Breast epithelium (tissue), 4 donors: ENCODE data around the gene FJX1. TPM values are rescaled to one million over a fixed set of nuclear protein-coding genes. Genes with fewer than 3 reads are reported as not detected.
"Not testable (repeated sequence)": the region's sequence is repeated elsewhere in the genome, so short reads cannot be mapped to it uniquely, and the experiment has no call there.

Source experiments
- DNase-seq, 2 donors: peaks; one replicate each; pipeline ENCODE4 v3.0.0-alpha.2; 2019; ENCODE audit warnings: low spot score in 2 of 2
- H3K27ac ChIP-seq, 2 donors: fragments of 200-600 bp; sonication (generic) in 1 of 2; one replicate each; pipeline ENCODE4 v1.5.1; 2016 to 2019; ENCODE audit warnings: mild to moderate bottlenecking in 1 of 2
- H3K27me3 ChIP-seq, 2 donors: fragments of 200-600 bp; sonication (generic) in 1 of 2; one replicate each; pipeline versions ENCODE4 v1.5.1 to v1.6.0; 2017 to 2019; ENCODE audit warnings: control low read depth in 1 of 2, mild to moderate bottlenecking in 1 of 2
- H3K36me3 ChIP-seq: fragments of 200-600 bp; one replicate; pipeline ENCODE4 v1.5.1; 2019
- H3K4me1 ChIP-seq, 2 donors: fragments of 200-600 bp; sonication (generic); one replicate each; pipeline ENCODE4 v1.5.1; 2016 to 2019; ENCODE audit warnings: control low read depth in 1 of 2
- H3K4me3 ChIP-seq, 3 donors: fragments of 200-600 bp; sonication (generic); 1 replicate in 2 of 3; 2 replicates in 1 of 3; pipeline ENCODE4 v1.5.1; 2016 to 2019; ENCODE audit warnings: mild to moderate bottlenecking in 3 of 3, moderate library complexity in 2 of 3
- H3K9me3 ChIP-seq, 2 donors: fragments of 200-600 bp; sonication (generic) in 1 of 2; one replicate each; pipeline ENCODE4 v1.5.1; 2016 to 2019; ENCODE audit warnings: control low read depth in 1 of 2
- CTCF ChIP-seq, 3 donors: fragments of 450-650 bp; IDR thresholded peaks; one replicate each; pipeline ENCODE4 v1.5.1; 2016 to 2017; ENCODE audit warnings: antibody characterized with exemption in 3 of 3, mild to moderate bottlenecking in 3 of 3, moderate library complexity in 3 of 3
- POLR2A ChIP-seq: fragments of 450-650 bp; IDR thresholded peaks from one replicate; pipeline ENCODE4 v1.6.1; 2016; ENCODE audit warnings: antibody characterized with exemption, mild to moderate bottlenecking, moderate library complexity
- POLR2AphosphoS5 ChIP-seq, 3 donors: sonication (generic); formaldehyde crosslinking; IDR thresholded peaks; one replicate each; pipeline ENCODE4 v1.6.1; 2017; ENCODE audit warnings: antibody characterized with exemption in 3 of 3
- intact Hi-C: fragments of 100-400 bp; cut with DNase I; formaldehyde crosslinking; loops from one replicate; pipeline ENCODE4 v1.15.1; 2023; ENCODE audit warnings: low total_unique reads
- total RNA-seq, 3 donors: library from RNA; depleted of rRNA; stranded (reverse); fragments of >200 nt; gene quantifications; one replicate each; pipeline ENCODE4 v1.1.0, GENCODE V29; 2016

Gene FJX1
- total RNA-seq, 3 donors from 2014 or later, result 1.1 to 12.1 (median 8.3) TPM

GRCh38 chr11:35647421-35648093, 29.3 kb downstream of the FJX1 start:
- intact Hi-C loops, result no loop called here
- H3K4me3 ChIP-seq, result no peak overlapping the region
- H3K36me3 ChIP-seq, result no peaks in the 10 kb centered on the region
- H3K27ac ChIP-seq, result no peak overlapping the region
- DNase-seq, result no peak
- no peaks in the 10 kb centered on the region for H3K27me3 ChIP-seq
- TF ChIP-seq POLR2A (no peak), CTCF (IDR thresholded peaks at IDR 0.05) (no peak), POLR2AphosphoS5 (IDR thresholded peaks at IDR 0.05) (no peak)
- H3K9me3 ChIP-seq, result no peaks in the 10 kb centered on the region
- no peaks in the 10 kb centered on the region for H3K4me1 ChIP-seq

- no peak overlapping the region for H3K27ac ChIP-seq
These were observed 31.7 kb downstream of the FJX1 start for GRCh38 chr11:35650006-35650405.

GRCh38 chr11:35650467-35650866, 32.2 kb downstream of the FJX1 start:
- Histone ChIP-seq H3K36me3 (no peaks in the 10 kb centered on the region), H3K4me3 (no peak overlapping the region), H3K4me1 (no peaks in the 10 kb centered on the region), H3K9me3 (no peaks in the 10 kb centered on the region), H3K27ac (no peak overlapping the region), H3K27me3 (no peaks in the 10 kb centered on the region)
- TF ChIP-seq POLR2A, result no peak
- no peak for TF ChIP-seq CTCF (IDR thresholded peaks at IDR 0.05)
- no peak for TF ChIP-seq POLR2AphosphoS5 (IDR thresholded peaks at IDR 0.05)
- intact Hi-C loops, result no loop called here
- DNase-seq, result no peak

More at GRCh38 chr11:35650006-35650405, 31.7 kb downstream of the FJX1 start:
- intact Hi-C loops, result no loop called here
- Histone ChIP-seq H3K9me3 (no peaks in the 10 kb centered on the region), H3K4me3 (no peak overlapping the region), H3K36me3 (no peaks in the 10 kb centered on the region), H3K27me3 (no peaks in the 10 kb centered on the region), H3K4me1 (no peaks in the 10 kb centered on the region)
- DNase-seq, result no peak
- TF ChIP-seq CTCF (IDR thresholded peaks at IDR 0.05) (no peak), POLR2A (no peak), POLR2AphosphoS5 (IDR thresholded peaks at IDR 0.05) (no peak)

- intact Hi-C loops, result no loop called here
- H3K4me3 ChIP-seq, result no peak overlapping the region
- H3K36me3 ChIP-seq, result no peaks in the 10 kb centered on the region
- H3K27ac ChIP-seq, result no peak overlapping the region
- DNase-seq, result no peak
- H3K27me3 ChIP-seq, result no peaks in the 10 kb centered on the region
- no peaks in the 10 kb centered on the region for H3K4me1 ChIP-seq
- TF ChIP-seq POLR2AphosphoS5 (IDR thresholded peaks at IDR 0.05), result no peak
- no peak for TF ChIP-seq CTCF (IDR thresholded peaks at IDR 0.05)
- TF ChIP-seq POLR2A, result no peak
- no peaks in the 10 kb centered on the region for H3K9me3 ChIP-seq
These were observed 33.0 kb downstream of the FJX1 start for GRCh38 chr11:35651263-35651662.

- H3K27me3 ChIP-seq, H3K9me3 ChIP-seq, DNase-seq, H3K36me3 ChIP-seq, intact Hi-C loops, H3K4me1 ChIP-seq, H3K4me3 ChIP-seq, H3K27ac ChIP-seq: not testable (repeated sequence)
These were observed 34.5 kb downstream of the FJX1 start for GRCh38 chr11:35652786-35653185.
